GM19023 (cell line): ENCODE data around the gene UBR2.
"Not testable (repeated sequence)": the region's sequence is repeated elsewhere in the genome, so short reads cannot be mapped to it uniquely, and the experiment has no call there.

Source experiments
- ATAC-seq: cut with Tn5 transposase; IDR thresholded peaks from one replicate; pipeline ENCODE4 v1.9.1; 2021; ENCODE audit warnings: mild to moderate bottlenecking, moderate library complexity; ENCODE audit not compliant: unreplicated experiment

The UBR2 gene

GRCh38 chr6:42616716-42617115, 52.9 kb downstream of the UBR2 start:
- ATAC-seq, result no peak

DNA sequence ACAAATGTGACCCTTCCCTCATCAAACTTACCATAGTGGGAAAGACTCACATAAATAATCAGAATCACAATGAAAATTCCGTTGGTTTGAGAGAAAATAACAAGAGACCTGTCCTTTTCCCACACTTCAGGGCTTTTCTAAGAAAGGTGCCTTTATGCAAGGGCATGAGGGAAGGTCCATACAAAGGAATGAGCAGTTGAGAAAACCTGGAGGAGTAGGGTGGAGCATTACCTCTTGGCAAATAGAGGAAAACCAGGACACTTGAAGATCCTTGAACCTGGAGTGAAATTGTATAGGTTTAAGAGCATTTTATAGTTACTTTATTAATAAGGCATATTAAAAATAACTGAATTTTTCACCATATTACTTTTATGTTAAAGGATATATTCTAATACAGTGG, 54.3 kb downstream of the UBR2 start:
- ATAC-seq, result no peak

DNA sequence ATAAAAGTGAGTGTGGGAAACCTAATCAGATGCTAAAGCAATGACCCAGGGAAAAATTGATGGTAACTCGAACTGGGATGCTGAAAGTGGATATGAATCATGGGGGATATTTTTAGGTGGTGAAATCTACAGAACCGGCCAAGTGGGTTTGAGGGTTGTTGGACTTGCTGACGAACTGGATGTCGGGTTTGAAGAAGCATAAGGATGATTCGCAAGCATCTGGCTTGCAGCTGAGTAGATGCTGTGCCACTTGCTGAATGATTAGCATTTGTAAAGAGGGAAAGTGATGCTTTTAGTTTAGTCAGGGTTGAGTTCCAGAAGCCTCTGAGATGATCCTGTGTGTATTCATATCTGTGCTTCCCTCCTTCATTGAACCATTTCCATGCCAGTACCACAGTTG, 54.9 kb downstream of the UBR2 start:
- ATAC-seq, result no peak

GRCh38 chr6:42619963-42620362, 56.1 kb downstream of the UBR2 start:
- ATAC-seq, result no peak

GRCh38 chr6:42624601-42625000, 60.8 kb downstream of the UBR2 start:
- no peak for ATAC-seq

- no peak for ATAC-seq
Observed at GRCh38 chr6:42627044-42627443, 63.2 kb downstream of the UBR2 start.

DNA sequence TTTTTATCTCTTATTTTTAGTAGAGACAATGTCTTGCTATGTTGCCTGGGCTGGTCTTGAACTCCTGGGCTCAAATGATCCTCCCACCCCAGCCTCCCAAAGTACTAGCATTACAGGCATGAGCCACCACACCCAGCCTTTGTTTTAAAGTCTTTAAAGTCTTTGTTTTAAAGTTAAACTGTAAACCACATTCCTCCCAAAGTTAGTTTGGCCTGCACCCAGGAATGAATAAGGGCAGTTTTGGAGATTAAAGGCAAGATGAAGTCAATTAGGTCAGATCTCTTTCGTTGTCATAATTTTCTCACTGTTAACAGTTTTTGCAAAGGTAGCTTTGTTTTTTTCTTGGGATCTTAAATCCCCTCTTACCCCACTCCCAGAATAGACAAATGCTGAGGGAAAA, 63.8 kb downstream of the UBR2 start:
- no peak for ATAC-seq

GRCh38 chr6:42628604-42629003, 64.8 kb downstream of the UBR2 start:
- ATAC-seq, result no peak

GRCh38 chr6:42629845-42630244, 66.0 kb downstream of the UBR2 start:
- no peak for ATAC-seq

GRCh38 chr6:42637681-42638080, 73.9 kb downstream of the UBR2 start:
- ATAC-seq, result no peak

DNA sequence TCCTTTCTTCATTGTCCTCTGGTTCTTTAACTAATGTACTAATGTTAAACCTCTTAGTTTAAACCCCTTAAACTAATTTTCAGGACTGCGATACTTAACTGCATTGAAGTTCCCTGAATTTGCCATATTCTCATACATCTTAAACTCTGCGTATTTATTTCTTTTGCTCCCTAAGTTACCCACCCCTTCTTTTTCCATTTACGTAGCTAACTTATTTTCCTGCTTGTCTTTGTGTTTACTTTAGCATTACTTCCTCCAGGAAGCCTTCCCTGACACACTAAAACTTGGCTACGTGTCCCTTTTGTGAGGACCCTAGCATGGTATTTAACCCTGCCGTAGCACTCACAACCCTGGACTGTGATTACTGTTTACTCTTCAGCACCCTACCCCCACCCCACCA, 79.0 kb downstream of the UBR2 start:
- no peak for ATAC-seq

- ATAC-seq, result no peak
Observed at GRCh38 chr6:42644211-42644610, 80.4 kb downstream of the UBR2 start.

DNA sequence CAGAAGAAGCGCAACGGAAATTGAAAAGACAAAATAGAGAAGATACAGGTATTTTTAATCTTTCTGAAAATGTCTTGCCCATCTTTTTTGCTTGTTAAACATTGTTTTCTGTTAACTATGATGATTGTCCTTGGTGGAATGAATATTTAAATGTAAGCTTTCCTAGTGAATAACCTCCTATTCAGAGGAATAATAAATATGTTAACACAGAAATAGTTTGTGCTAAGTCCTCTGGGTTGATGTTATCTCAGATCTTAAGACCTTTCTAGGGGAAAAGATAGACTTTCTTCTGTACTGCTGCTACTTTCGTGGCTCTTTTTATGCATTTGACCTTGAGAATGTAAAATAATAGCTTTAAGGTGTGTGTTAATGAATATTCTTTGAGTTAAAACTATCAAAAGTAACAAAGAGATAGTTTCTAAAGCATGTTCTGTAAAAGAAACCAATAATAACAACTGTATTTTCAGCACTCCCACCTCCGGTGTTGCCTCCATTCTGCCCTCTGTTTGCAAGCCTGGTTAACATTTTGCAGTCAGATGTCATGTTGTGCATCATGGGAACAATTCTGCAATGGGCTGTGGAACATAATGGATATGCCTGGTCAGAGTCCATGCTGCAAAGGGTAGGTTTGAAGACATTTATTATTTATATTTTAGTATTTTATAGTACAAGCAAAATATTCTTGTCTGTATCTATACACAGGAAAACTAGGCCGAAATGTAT, 88.4 kb downstream of the UBR2 start:
- ATAC-seq, result no peak

DNA sequence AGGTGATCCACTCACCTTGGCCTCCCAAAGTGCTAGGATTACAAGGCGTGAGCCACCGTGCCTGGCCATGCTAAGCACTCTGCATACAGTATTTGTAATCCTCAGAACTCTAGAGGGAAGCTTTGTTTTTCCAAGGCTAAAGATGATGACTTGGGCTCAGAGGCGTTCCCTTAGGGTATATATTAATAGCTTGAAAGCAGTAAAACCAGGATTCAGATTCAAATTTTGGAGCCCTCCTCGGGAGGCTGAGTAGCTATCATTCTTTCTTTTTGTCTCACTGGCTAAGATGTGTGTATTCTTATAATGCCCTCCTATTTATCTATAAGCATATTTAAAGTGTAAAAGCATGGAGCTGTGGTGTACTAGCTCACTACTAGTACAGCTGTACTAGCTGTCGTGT, 90.0 kb downstream of the UBR2 start:
- no peak for ATAC-seq

GRCh38 chr6:42659806-42660205, 96.0 kb downstream of the UBR2 start:
- no peak for ATAC-seq

DNA sequence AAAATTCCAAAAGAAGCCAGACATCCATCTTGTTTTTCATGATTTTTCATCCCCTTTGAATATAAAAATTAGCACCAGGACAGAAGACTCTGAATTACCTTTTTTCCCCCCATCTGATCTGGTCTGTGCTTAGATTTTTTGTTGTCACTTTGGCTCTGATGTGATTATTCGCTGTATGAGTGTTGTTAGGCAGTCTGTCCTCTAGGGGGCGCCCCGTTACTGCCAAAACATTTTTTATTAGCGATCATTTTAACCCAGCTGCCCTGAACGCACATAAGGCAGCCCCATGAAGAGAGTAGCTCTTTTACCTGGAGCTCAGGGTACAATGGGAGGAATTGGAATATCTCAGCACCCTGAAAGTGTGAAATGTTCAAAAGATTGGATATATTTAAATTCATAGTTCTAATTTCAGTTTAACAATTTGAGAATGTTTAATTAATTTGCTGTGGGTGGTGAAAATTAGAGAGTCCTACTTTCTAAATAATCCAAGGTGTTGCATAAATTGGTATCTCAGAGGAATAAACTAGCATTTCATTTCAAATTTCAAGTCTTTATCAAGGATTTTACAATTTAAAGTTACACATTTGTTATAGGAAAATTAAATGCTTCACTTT, 97.8 kb downstream of the UBR2 start:
- no peak for ATAC-seq

DNA sequence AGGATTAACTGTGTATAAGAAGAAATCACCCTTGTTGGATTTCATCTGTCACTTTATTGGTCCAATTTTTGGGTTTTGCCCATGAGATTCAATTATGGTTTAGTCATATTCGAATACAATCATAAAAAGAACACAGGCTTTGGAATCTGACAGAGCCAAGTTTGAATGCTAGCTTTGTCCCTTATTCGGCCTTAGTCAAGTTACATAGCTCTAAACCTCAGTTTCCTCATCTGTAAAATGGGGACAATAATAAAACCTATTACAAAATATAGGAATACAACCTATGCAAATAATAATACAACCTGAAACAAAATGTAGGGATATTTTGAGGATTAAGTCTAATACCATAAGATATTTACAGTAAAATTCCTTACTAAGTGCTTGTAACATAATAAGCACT, 100.9 kb downstream of the UBR2 start:
- no peak for ATAC-seq

GRCh38 chr6:42674368-42674767, 110.5 kb downstream of the UBR2 start:
- ATAC-seq, result not testable (repeated sequence)

DNA sequence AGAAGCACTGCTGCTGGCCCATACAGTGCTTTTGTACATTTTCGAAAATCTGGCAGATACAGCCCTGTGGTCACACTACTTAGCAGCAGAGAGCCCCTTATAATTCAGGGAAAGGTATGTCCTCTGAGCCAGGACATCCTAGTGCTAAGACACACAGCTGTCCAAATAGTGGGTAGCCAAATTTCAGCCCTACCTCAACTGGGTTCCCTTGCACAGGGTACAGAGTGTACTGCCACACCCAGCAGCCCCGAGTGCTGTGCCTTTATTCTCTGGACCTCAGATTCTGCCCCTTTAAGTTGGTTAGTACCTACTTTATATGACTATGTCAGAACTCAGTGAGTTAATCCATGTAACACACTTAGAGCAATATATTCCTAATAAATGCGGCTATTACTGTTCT, 111.0 kb downstream of the UBR2 start:
- ATAC-seq, result no peak

DNA sequence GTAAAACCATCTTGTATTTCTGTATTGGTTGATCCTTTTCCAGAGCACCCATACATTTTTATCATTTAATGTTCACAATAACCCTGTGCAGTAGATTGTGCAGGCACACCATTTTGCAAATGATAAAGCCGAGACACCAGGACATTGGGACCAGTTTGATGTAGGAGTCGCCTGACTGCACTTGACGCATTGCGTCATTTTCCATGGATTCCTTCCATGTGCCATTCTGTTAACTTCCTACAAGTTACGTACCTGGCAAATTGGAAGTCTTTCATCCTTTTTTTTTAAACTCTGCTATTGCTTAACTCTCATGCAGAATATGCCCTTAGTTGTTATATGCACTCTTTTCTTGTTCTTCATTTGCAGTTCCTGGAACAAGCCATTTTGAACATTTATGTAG, 115.5 kb downstream of the UBR2 start:
- ATAC-seq, result no peak

DNA sequence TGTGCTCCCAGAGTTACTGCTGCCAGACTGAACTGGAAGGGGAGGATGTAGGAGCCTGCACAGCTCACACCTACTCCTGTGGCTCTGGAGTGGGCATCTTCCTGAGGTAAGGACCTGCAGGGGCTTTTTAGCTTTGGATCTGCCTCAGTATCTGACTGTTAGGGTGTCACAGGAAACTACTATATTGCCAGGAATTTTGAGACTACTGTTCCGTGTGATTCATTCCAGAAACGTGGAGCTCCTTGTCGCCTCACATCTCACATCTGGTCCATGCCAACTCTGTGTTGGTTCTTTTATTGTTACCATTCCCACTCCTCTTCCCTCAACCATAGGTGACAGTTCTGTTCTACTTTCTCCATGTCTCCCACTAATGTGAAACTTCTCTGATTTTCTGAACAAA, 124.5 kb downstream of the UBR2 start:
- no peak for ATAC-seq

GRCh38 chr6:42689371-42689770, 125.5 kb downstream of the UBR2 start:
- ATAC-seq, result no peak

GRCh38 chr6:42690151-42690702, 126.4 kb downstream of the UBR2 start:
- ATAC-seq, result no peak
